Mammary epithelial cell (primary cell): ENCODE data around the gene EPB41L5.
A peak's percentile ranks its signal among the peaks of the same experiment; 100 is the strongest.

Experiments used
- EZH2 ChIP-seq: IDR thresholded peaks from 2 replicates; pipeline ENCODE4 v1.6.1; 2012; ENCODE audit warnings: low read length, inconsistent platforms, borderline replicate concordance
- TF ChIP-seq, protein P1 (sequence below), 2 donors: IDR thresholded peaks in 1 of 2; conservative IDR thresholded peaks in 1 of 2; 2 replicates each; pipeline ENCODE4 v1.5.1; 2011 to 2012; ENCODE audit warnings: inconsistent platforms in 2 of 2, low read length in 2 of 2, mild to moderate bottlenecking in 2 of 2, control low read depth in 1 of 2, low read depth in 1 of 2; ENCODE audit not compliant: insufficient read depth in 1 of 2; ENCODE audit errors: extremely low read depth in 1 of 2

- TF ChIP-seq, protein P1, sequence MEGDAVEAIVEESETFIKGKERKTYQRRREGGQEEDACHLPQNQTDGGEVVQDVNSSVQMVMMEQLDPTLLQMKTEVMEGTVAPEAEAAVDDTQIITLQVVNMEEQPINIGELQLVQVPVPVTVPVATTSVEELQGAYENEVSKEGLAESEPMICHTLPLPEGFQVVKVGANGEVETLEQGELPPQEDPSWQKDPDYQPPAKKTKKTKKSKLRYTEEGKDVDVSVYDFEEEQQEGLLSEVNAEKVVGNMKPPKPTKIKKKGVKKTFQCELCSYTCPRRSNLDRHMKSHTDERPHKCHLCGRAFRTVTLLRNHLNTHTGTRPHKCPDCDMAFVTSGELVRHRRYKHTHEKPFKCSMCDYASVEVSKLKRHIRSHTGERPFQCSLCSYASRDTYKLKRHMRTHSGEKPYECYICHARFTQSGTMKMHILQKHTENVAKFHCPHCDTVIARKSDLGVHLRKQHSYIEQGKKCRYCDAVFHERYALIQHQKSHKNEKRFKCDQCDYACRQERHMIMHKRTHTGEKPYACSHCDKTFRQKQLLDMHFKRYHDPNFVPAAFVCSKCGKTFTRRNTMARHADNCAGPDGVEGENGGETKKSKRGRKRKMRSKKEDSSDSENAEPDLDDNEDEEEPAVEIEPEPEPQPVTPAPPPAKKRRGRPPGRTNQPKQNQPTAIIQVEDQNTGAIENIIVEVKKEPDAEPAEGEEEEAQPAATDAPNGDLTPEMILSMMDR (conservative IDR thresholded peaks at IDR 0.05 in 1 of 2, IDR thresholded peaks at IDR 0.05 in 1 of 2; ENCODE audit: extremely low read depth in 1 of 2, insufficient read depth in 1 of 2, low read depth in 1 of 2, low read length in 2 of 2): peak in 1 of 2 donors; percentile 9
- TF ChIP-seq EZH2: no peak
Measured at GRCh38 chr2:120026890-120027289, 14.0 kb downstream of the EPB41L5 start.
